ENCODE measurements around the gene TMEM132A. TPM values are rescaled to one million over a fixed set of nuclear protein-coding genes. Genes with fewer than 3 reads are reported as not detected.

TMEM132A gene
- total RNA-seq, 1 experiment from 2014 or later: 54.4 TPM

GRCh38 chr11:60926500-60926899 is 2.2 kb downstream of the TMEM132A start:
- intact Hi-C loops (cut with micrococcal nuclease; ENCODE audit: unreplicated experiment): loop anchor here (10.0 kb wide), 1 partner anchor 938 kb away; no protein-coding TSS in a partner anchor
- H3F3A ChIP-seq (ENCODE audit: insufficient read depth, low read depth): peaks cover 12% of the 10 kb centered on the region; the same call in 1 of the 2 replicates
- no peak overlapping the region for H3K4me3 ChIP-seq
- H3K4me1 ChIP-seq (replicated peaks; ENCODE audit: insufficient read depth): peaks cover 13% of the 10 kb centered on the region
- TF ChIP-seq CTCF (conservative IDR thresholded peaks at IDR 0.05) (no peak), EZH2 (IDR thresholded peaks at IDR 0.05; ENCODE audit: low read depth) (no peak)
- no TSS peak for BruUV-seq (replicated peaks)
- 0 out of 2 replicates have a peak, but pooled peaks cover 2% of the 10 kb centered on the region for H3K36me3 ChIP-seq (ENCODE audit: low read depth)
- ChIA-PET CTCF (interaction anchor here (0.6 kb wide), 1 partner anchor 13 kb away, joined by 3 read pairs; the partner anchor contains the start of gene TMEM109), POLR2A (ENCODE audit: unreplicated experiment) (interaction anchor here (0.6 kb wide), 1 partner anchor 70 kb away, joined by 7 read pairs; no protein-coding TSS in a partner anchor)
- no peak overlapping the region for H3K4me2 ChIP-seq
- no peak for DNase-seq
- H3K79me2 ChIP-seq (ENCODE audit: low read depth): no peaks in the 10 kb centered on the region
- H3K27ac ChIP-seq: no peak overlapping the region
- H3K27me3 ChIP-seq (ENCODE audit: insufficient read depth, low read depth): no peaks in the 10 kb centered on the region
- no peaks in the 10 kb centered on the region for H3K9me3 ChIP-seq (ENCODE audit: insufficient read depth, low read depth)
- H2AFZ ChIP-seq: no peak overlapping the region
- H3K9me2 ChIP-seq (ENCODE audit: insufficient read depth): no peaks in the 10 kb centered on the region
- H4K20me1 ChIP-seq (ENCODE audit: insufficient read depth): no peaks in the 10 kb centered on the region

- peaks cover 12% of the 10 kb centered on the region; the same call in 1 of the 2 replicates for H3F3A ChIP-seq (ENCODE audit: insufficient read depth, low read depth)
- no peaks in the 10 kb centered on the region for H4K20me1 ChIP-seq (ENCODE audit: insufficient read depth)
- no peaks in the 10 kb centered on the region for H3K79me2 ChIP-seq (ENCODE audit: low read depth)
- no peak for DNase-seq
- H3K9me3 ChIP-seq (ENCODE audit: insufficient read depth, low read depth): no peaks in the 10 kb centered on the region
- no peak overlapping the region for H3K4me2 ChIP-seq
- ChIA-PET CTCF (interaction anchor here (0.6 kb wide), 1 partner anchor 13 kb away, joined by 3 read pairs; the partner anchor contains the start of gene TMEM109), POLR2A (ENCODE audit: unreplicated experiment) (interaction anchor here (0.6 kb wide), 1 partner anchor 69 kb away, joined by 7 read pairs; no protein-coding TSS in a partner anchor)
- no peaks in the 10 kb centered on the region for H3K9me2 ChIP-seq (ENCODE audit: insufficient read depth)
- TF ChIP-seq EZH2 (IDR thresholded peaks at IDR 0.05; ENCODE audit: low read depth) (no peak), CTCF (conservative IDR thresholded peaks at IDR 0.05) (no peak)
- H3K4me1 ChIP-seq (replicated peaks; ENCODE audit: insufficient read depth): peaks cover 13% of the 10 kb centered on the region
- no peak overlapping the region for H3K4me3 ChIP-seq
- H3K27me3 ChIP-seq (ENCODE audit: insufficient read depth, low read depth): no peaks in the 10 kb centered on the region
- H3K27ac ChIP-seq: no peak overlapping the region
- no TSS peak for BruUV-seq (replicated peaks)
- no peaks in the 10 kb centered on the region for H3K36me3 ChIP-seq (ENCODE audit: low read depth)
- intact Hi-C loops (cut with micrococcal nuclease; ENCODE audit: unreplicated experiment): loop anchor here (10.0 kb wide), 1 partner anchor 938 kb away; no protein-coding TSS in a partner anchor
- H2AFZ ChIP-seq: no peak overlapping the region
These were observed 2.9 kb downstream of the TMEM132A start for GRCh38 chr11:60927061-60927592.

- H3K36me3 ChIP-seq (ENCODE audit: low read depth): no peaks in the 10 kb centered on the region
- no peak overlapping the region for H3K27ac ChIP-seq
- ChIA-PET POLR2A (ENCODE audit: unreplicated experiment) (no interaction called here), CTCF (no interaction called here)
- no peak overlapping the region for H3K4me2 ChIP-seq
- DNase-seq: no peak
- no peaks in the 10 kb centered on the region for H3K9me3 ChIP-seq (ENCODE audit: insufficient read depth, low read depth)
- no peak overlapping the region for H3K4me3 ChIP-seq
- H4K20me1 ChIP-seq (ENCODE audit: insufficient read depth): no peaks in the 10 kb centered on the region
- no peaks in the 10 kb centered on the region for H3K27me3 ChIP-seq (ENCODE audit: insufficient read depth, low read depth)
- H3K9me2 ChIP-seq (ENCODE audit: insufficient read depth): no peaks in the 10 kb centered on the region
- H2AFZ ChIP-seq: no peak overlapping the region
- no peak for TF ChIP-seq CTCF (conservative IDR thresholded peaks at IDR 0.05)
- no peak for TF ChIP-seq EZH2 (IDR thresholded peaks at IDR 0.05; ENCODE audit: low read depth)
- intact Hi-C loops (cut with micrococcal nuclease; ENCODE audit: unreplicated experiment): loop anchor here (10.0 kb wide), 1 partner anchor 937 kb away; no protein-coding TSS in a partner anchor
- H3F3A ChIP-seq (ENCODE audit: insufficient read depth, low read depth): peaks cover 12% of the 10 kb centered on the region; the same call in 1 of the 2 replicates
- H3K79me2 ChIP-seq (ENCODE audit: low read depth): no peaks in the 10 kb centered on the region
- BruUV-seq (replicated peaks): no TSS peak
- H3K4me1 ChIP-seq (replicated peaks; ENCODE audit: insufficient read depth): peaks cover 13% of the 10 kb centered on the region
These were observed 3.3 kb downstream of the TMEM132A start for GRCh38 chr11:60927600-60927999.

Measured in PC-9 (cell line).